Smooth muscle cell (in vitro differentiated cells): ENCODE data around the gene ABCC1. TPM values are rescaled to one million over a fixed set of nuclear protein-coding genes. Genes with fewer than 3 reads are reported as not detected.

ENCODE experiments used
- DNase-seq: peaks from one replicate; lab custom pipeline; 2025; ENCODE audit not compliant: unreplicated experiment; lab: John Stamatoyannopoulos, UW
- H2AFZ ChIP-seq: fragments of 200-600 bp; sonication (generic); 2 replicates; pipeline ENCODE4 v1.6.0; 2016; ENCODE audit warnings: antibody characterized with exemption, low read depth, mild to moderate bottlenecking
- H3F3A ChIP-seq: fragments of 200-600 bp; sonication (generic); 2 replicates; pipeline ENCODE4 v1.6.0; 2017; ENCODE audit warnings: antibody characterized with exemption, low read depth
- H3K27ac ChIP-seq: fragments of 200-600 bp; sonication (generic); 2 replicates; pipeline ENCODE4 v1.5.1; 2016; ENCODE audit warnings: low read depth, mild to moderate bottlenecking
- H3K27me3 ChIP-seq: fragments of 200-600 bp; sonication (generic); 2 replicates; pipeline ENCODE4 v1.6.1; 2016; ENCODE audit warnings: low read depth, mild to moderate bottlenecking
- H3K36me3 ChIP-seq: fragments of 200-600 bp; sonication (generic); 2 replicates; pipeline ENCODE4 v1.5.1; 2016; ENCODE audit warnings: low read depth
- H3K4me1 ChIP-seq: fragments of 200-600 bp; sonication (generic); 2 replicates; pipeline ENCODE4 v1.5.1; 2016; ENCODE audit warnings: low read depth
- H3K4me2 ChIP-seq: fragments of 200-600 bp; sonication (generic); 2 replicates; pipeline ENCODE4 v1.6.0; 2016; ENCODE audit warnings: mild to moderate bottlenecking
- H3K4me3 ChIP-seq: fragments of 200-600 bp; sonication (generic); 2 replicates; pipeline ENCODE4 v1.5.1; 2016; ENCODE audit warnings: mild to moderate bottlenecking
- H3K79me2 ChIP-seq: fragments of 200-600 bp; sonication (generic); 2 replicates; pipeline ENCODE4 v1.6.0; 2016; ENCODE audit warnings: low read depth, mild to moderate bottlenecking
- H3K9ac ChIP-seq: fragments of 200-600 bp; sonication (generic); 2 replicates; pipeline ENCODE4 v1.6.0; 2016; ENCODE audit warnings: low read depth
- H3K9me3 ChIP-seq: fragments of 200-600 bp; sonication (generic); replicated peaks from 2 replicates; pipeline ENCODE4 v1.5.1; 2016; ENCODE audit warnings: low read depth
- H4K20me1 ChIP-seq: fragments of 200-600 bp; sonication (generic); 2 replicates; pipeline ENCODE4 v1.6.0; 2016; ENCODE audit warnings: low read depth
- WGBS: methylation state at CpG from one replicate; pipeline ENCODE4 v1.1.7; 2016; ENCODE audit warnings: low lambda C conversion rate; 5-methylcytosine and 5-hydroxymethylcytosine counted together
- polyA plus RNA-seq: library from polyadenylated mRNA; unstranded; fragments of >200 nt; fragmentation: Nextera tagmentation; extraction: Ambion mirVana; gene quantifications from 2 replicates; pipeline ENCODE4 v1.2.1, GENCODE V29; 2016
- total RNA-seq: library from RNA; depleted of rRNA; stranded (reverse); fragments of >200 nt; gene quantifications from 2 replicates; pipeline ENCODE4 v1.2.3, GENCODE V29; 2014
- TF ChIP-seq, protein P1 (sequence below): fragments of 200-600 bp; sonication (generic); IDR thresholded peaks from 2 replicates; pipeline ENCODE4 v1.5.1; 2017; ENCODE audit warnings: borderline replicate concordance, mild to moderate bottlenecking, antibody characterized with exemption; ENCODE audit not compliant: insufficient read depth, poor library complexity, severe bottlenecking

Gene ABCC1
- total and polyA plus RNA-seq, 2 experiments from 2014 or later = 10.2 to 22.7 TPM

DNA sequence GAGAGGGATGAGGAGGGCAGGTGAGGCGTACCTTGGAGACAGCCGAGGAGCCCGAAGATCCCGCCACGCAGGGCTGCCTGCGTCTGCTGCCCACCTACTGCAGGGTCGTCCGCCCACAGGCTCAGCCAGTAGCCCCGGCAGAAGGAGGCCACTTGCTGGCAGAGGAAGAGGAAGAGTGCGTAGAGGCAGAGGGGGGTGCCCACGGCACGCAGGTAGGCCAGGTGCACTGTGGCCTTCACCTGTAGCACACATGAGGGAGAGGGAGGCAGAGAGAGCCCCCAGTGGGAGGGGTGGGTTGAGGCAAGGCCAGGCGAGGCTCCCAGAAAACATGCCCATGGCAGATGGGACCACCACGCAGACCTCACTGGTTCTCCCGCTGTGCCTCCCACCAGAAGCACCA is 220.2 kb downstream of the ABCC1 start:
- TF ChIP-seq, protein P1, sequence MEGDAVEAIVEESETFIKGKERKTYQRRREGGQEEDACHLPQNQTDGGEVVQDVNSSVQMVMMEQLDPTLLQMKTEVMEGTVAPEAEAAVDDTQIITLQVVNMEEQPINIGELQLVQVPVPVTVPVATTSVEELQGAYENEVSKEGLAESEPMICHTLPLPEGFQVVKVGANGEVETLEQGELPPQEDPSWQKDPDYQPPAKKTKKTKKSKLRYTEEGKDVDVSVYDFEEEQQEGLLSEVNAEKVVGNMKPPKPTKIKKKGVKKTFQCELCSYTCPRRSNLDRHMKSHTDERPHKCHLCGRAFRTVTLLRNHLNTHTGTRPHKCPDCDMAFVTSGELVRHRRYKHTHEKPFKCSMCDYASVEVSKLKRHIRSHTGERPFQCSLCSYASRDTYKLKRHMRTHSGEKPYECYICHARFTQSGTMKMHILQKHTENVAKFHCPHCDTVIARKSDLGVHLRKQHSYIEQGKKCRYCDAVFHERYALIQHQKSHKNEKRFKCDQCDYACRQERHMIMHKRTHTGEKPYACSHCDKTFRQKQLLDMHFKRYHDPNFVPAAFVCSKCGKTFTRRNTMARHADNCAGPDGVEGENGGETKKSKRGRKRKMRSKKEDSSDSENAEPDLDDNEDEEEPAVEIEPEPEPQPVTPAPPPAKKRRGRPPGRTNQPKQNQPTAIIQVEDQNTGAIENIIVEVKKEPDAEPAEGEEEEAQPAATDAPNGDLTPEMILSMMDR = no peak
- DNase-seq = no peak
- no peaks in the 10 kb centered on the region for H3K36me3 ChIP-seq
- H3K4me3 ChIP-seq = no peak overlapping the region
- H3K27ac ChIP-seq = no peak overlapping the region
- H3K9me3 ChIP-seq = no peaks in the 10 kb centered on the region
- H2AFZ ChIP-seq = no peak overlapping the region
- no peaks in the 10 kb centered on the region for H3F3A ChIP-seq
- no peaks in the 10 kb centered on the region for H4K20me1 ChIP-seq
- no peaks in the 10 kb centered on the region for H3K27me3 ChIP-seq
- no peak overlapping the region for H3K4me2 ChIP-seq
- WGBS = 95% methylated on average over 14 of the region's 15 CpGs
- no peaks in the 10 kb centered on the region for H3K4me1 ChIP-seq
- H3K9ac ChIP-seq = no peak overlapping the region
- no peaks in the 10 kb centered on the region for H3K79me2 ChIP-seq

DNA sequence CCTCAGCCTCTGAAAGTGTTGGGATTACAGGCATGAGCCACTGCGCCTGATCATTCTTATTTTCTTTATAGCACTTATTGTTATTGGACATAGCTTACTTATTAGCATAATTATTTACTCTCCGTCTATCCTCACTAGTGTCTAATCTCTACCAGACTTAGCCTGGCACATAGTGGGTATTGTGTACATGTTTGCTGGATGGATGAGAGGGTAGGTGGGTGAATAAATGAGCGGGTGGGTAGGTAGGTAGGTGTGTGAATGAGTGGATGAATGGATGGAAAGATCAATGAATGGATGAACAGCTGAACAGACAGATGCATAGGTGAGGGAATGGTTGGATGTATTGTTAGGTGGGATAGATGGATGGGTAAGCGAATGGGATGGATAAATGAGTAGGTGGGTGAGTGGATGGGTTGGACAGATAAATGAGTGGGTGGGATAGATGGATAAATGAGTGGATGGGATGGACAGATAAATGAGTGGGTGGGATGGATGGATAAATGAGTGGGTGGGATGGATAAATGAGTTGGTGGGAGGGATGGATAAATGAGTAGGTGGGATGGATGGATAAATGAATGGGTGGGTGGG is 222.0 kb downstream of the ABCC1 start:
- Histone ChIP-seq H3K9ac (no peak overlapping the region), H3K9me3 (no peaks in the 10 kb centered on the region), H3F3A (no peaks in the 10 kb centered on the region), H3K27me3 (no peaks in the 10 kb centered on the region), H3K4me3 (no peak overlapping the region), H3K4me2 (no peak overlapping the region), H2AFZ (no peak overlapping the region), H3K36me3 (no peaks in the 10 kb centered on the region), H3K27ac (no peak overlapping the region), H3K79me2 (no peaks in the 10 kb centered on the region), H4K20me1 (no peaks in the 10 kb centered on the region), H3K4me1 (no peaks in the 10 kb centered on the region)
- TF ChIP-seq, protein P1 = no peak
- WGBS = 88% methylated on average over 4 of the region's 4 CpGs
- no peak for DNase-seq

- Histone ChIP-seq H4K20me1 (no peaks in the 10 kb centered on the region), H3K27me3 (no peaks in the 10 kb centered on the region), H3K4me3 (no peak overlapping the region), H3K36me3 (no peaks in the 10 kb centered on the region), H3K79me2 (no peaks in the 10 kb centered on the region), H3K9me3 (no peaks in the 10 kb centered on the region), H3F3A (no peaks in the 10 kb centered on the region), H3K9ac (no peak overlapping the region), H3K4me2 (no peak overlapping the region), H2AFZ (no peak overlapping the region), H3K4me1 (no peaks in the 10 kb centered on the region), H3K27ac (no peak overlapping the region)
- 95% methylated on average over 4 of the region's 4 CpGs for WGBS
- TF ChIP-seq, protein P1 = no peak
- DNase-seq = no peak
These were observed 223.6 kb downstream of the ABCC1 start for GRCh38 chr16:16172991-16173390.

DNA sequence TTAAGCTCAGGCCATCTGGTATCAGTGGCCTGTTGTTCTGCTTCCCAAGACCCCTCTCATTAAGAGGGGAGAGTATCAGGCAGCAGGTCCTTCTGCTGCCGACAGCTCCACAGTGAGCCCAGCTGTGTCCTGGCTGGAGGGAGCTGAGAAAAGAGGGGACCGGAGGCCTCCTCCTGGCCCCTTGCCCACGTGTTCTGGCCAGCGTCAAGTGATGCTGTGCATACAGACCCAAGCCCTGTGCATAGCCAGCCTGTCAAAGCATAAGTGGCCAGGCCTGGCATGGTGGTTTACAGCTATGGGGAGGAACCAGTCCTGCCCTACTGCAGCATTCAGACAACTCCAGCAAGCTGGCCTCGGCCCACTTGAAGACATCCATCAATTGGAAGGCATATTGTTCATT is 225.9 kb downstream of the ABCC1 start:
- no peaks in the 10 kb centered on the region for H3K79me2 ChIP-seq
- H3K27ac ChIP-seq = no peak overlapping the region
- no peaks in the 10 kb centered on the region for H4K20me1 ChIP-seq
- H3K9me3 ChIP-seq = no peaks in the 10 kb centered on the region
- no peak overlapping the region for H3K9ac ChIP-seq
- H3K27me3 ChIP-seq = no peaks in the 10 kb centered on the region
- WGBS = 80% methylated on average over 5 of the region's 5 CpGs
- H2AFZ ChIP-seq = no peak overlapping the region
- TF ChIP-seq, protein P1 = no peak
- H3F3A ChIP-seq = no peaks in the 10 kb centered on the region
- no peak overlapping the region for H3K4me3 ChIP-seq
- H3K4me1 ChIP-seq = no peaks in the 10 kb centered on the region
- H3K4me2 ChIP-seq = no peak overlapping the region
- DNase-seq = no peak
- H3K36me3 ChIP-seq = no peaks in the 10 kb centered on the region
